ENCODE results near the gene FHIP1A. TPM values are rescaled to one million over a fixed set of nuclear protein-coding genes. Genes with fewer than 3 reads are reported as not detected.

FHIP1A gene
- total RNA-seq, 1 experiment from 2014 or later = 14.8 TPM

- TF ChIP-seq CTCF (IDR thresholded peaks at IDR 0.05; ENCODE audit: unreplicated experiment) = no peak
- Mint-ChIP-seq H3K9me3 (ENCODE audit: unreplicated experiment) (no peaks in the 10 kb centered on the region), H3K4me3 (ENCODE audit: unreplicated experiment) (peak overlapping the region; percentile 90), H3K4me1 (ENCODE audit: insufficient read depth, unreplicated experiment) (peaks cover 22% of the 10 kb centered on the region), H3K36me3 (ENCODE audit: insufficient read depth, unreplicated experiment) (no peaks in the 10 kb centered on the region), H3K27me3 (ENCODE audit: insufficient read depth, unreplicated experiment) (no peaks in the 10 kb centered on the region), H3K27ac (ENCODE audit: low read depth, unreplicated experiment) (peak overlapping the region; percentile 94)
- TSS peak; percentile 72 for BruUV-seq (replicated peaks)
- DNase-seq (ENCODE audit: unreplicated experiment) = no peak
- CTCF ChIA-PET = interaction anchor here (0.6 to 1.6 kb wide), 4 partner anchors 53 to 194 kb away, joined by 3 to 4 read pairs (median 3); no protein-coding TSS in a partner anchor
- intact Hi-C loops (cut with micrococcal nuclease) = loop anchor here (1.0 kb wide), 1 partner anchor 133 kb away; no protein-coding TSS in a partner anchor
- POLR2A ChIA-PET = interaction anchor here (0.5 to 3.9 kb wide), 30 partner anchors 8 to 943 kb away, joined by 3 to 90 read pairs (median 4); partner anchors contain the start of genes RPS3A and SH3D19
These were observed 671 bp upstream of the FHIP1A start for GRCh38 chr4:151408380-151408629.

- intact Hi-C loops (cut with micrococcal nuclease) = no loop called here
- no peaks in the 10 kb centered on the region for H3K36me3 Mint-ChIP-seq (ENCODE audit: insufficient read depth, unreplicated experiment)
- DNase-seq (ENCODE audit: unreplicated experiment) = peak; percentile 75
- H3K27ac Mint-ChIP-seq (ENCODE audit: low read depth, unreplicated experiment) = peak overlapping the region; percentile 94
- peaks cover 22% of the 10 kb centered on the region for H3K4me1 Mint-ChIP-seq (ENCODE audit: insufficient read depth, unreplicated experiment)
- ChIA-PET POLR2A (interaction anchor here (0.6 to 3.9 kb wide), 37 partner anchors 9 to 976 kb away, joined by 3 to 90 read pairs (median 4); partner anchors contain the start of gene SH3D19), CTCF (interaction anchor here (0.6 to 1.6 kb wide), 5 partner anchors 44 to 193 kb away, joined by 3 to 6 read pairs (median 4); no protein-coding TSS in a partner anchor)
- H3K9me3 Mint-ChIP-seq (ENCODE audit: unreplicated experiment) = no peaks in the 10 kb centered on the region
- TF ChIP-seq CTCF (IDR thresholded peaks at IDR 0.05; ENCODE audit: unreplicated experiment) = no peak
- BruUV-seq (replicated peaks) = no TSS peak
- H3K27me3 Mint-ChIP-seq (ENCODE audit: insufficient read depth, unreplicated experiment) = no peaks in the 10 kb centered on the region
- peak overlapping the region; percentile 90 for H3K4me3 Mint-ChIP-seq (ENCODE audit: unreplicated experiment)
These were observed 716 bp downstream of the FHIP1A start for GRCh38 chr4:151409470-151410313.

GRCh38 chr4:151415978-151416377 is 7.0 kb downstream of the FHIP1A start:
- no peaks in the 10 kb centered on the region for H3K9me3 Mint-ChIP-seq (ENCODE audit: unreplicated experiment)
- H3K36me3 Mint-ChIP-seq (ENCODE audit: insufficient read depth, unreplicated experiment) = no peaks in the 10 kb centered on the region
- no TSS peak for BruUV-seq (replicated peaks)
- peak overlapping the region; percentile 66 for H3K27ac Mint-ChIP-seq (ENCODE audit: low read depth, unreplicated experiment)
- TF ChIP-seq CTCF (IDR thresholded peaks at IDR 0.05; ENCODE audit: unreplicated experiment) = no peak
- no peak overlapping the region for H3K4me3 Mint-ChIP-seq (ENCODE audit: unreplicated experiment)
- ChIA-PET POLR2A (interaction anchor here (0.8 to 2.0 kb wide), 6 partner anchors 11 to 132 kb away, joined by 3 to 14 read pairs (median 3); partner anchors contain the start of gene SH3D19), CTCF (interaction anchor here (0.5 to 0.7 kb wide), 4 partner anchors 36 to 194 kb away, joined by 3 to 6 read pairs (median 4); no protein-coding TSS in a partner anchor)
- H3K27me3 Mint-ChIP-seq (ENCODE audit: insufficient read depth, unreplicated experiment) = no peaks in the 10 kb centered on the region
- DNase-seq (ENCODE audit: unreplicated experiment) = peak; percentile 71
- peaks cover 57% of the 10 kb centered on the region for H3K4me1 Mint-ChIP-seq (ENCODE audit: insufficient read depth, unreplicated experiment)
- intact Hi-C loops (cut with micrococcal nuclease) = loop anchor here (5.0 kb wide), 1 partner anchor 54 kb away; no protein-coding TSS in a partner anchor

GRCh38 chr4:151417164-151417571 is 8.2 kb downstream of the FHIP1A start:
- BruUV-seq (replicated peaks) = no TSS peak
- peak overlapping the region; percentile 55 for H3K4me3 Mint-ChIP-seq (ENCODE audit: unreplicated experiment)
- TF ChIP-seq CTCF (IDR thresholded peaks at IDR 0.05; ENCODE audit: unreplicated experiment) = no peak
- DNase-seq (ENCODE audit: unreplicated experiment) = peak; percentile 81
- peak overlapping the region; percentile 42 for H3K27ac Mint-ChIP-seq (ENCODE audit: low read depth, unreplicated experiment)
- H3K4me1 Mint-ChIP-seq (ENCODE audit: insufficient read depth, unreplicated experiment) = peaks cover 48% of the 10 kb centered on the region
- intact Hi-C loops (cut with micrococcal nuclease) = loop anchor here (5.0 kb wide), 1 partner anchor 55 kb away; no protein-coding TSS in a partner anchor
- no peaks in the 10 kb centered on the region for H3K27me3 Mint-ChIP-seq (ENCODE audit: insufficient read depth, unreplicated experiment)
- POLR2A ChIA-PET = interaction anchor here (1.2 to 2.0 kb wide), 4 partner anchors 13 to 124 kb away, joined by 3 to 14 read pairs (median 6); no protein-coding TSS in a partner anchor
- H3K9me3 Mint-ChIP-seq (ENCODE audit: unreplicated experiment) = no peaks in the 10 kb centered on the region
- H3K36me3 Mint-ChIP-seq (ENCODE audit: insufficient read depth, unreplicated experiment) = peaks cover 6% of the 10 kb centered on the region
- CTCF ChIA-PET = no interaction called here
